GM19023 (cell line): ENCODE data around the gene TGFBR3L.
"Not testable (repeated sequence)": the region's sequence is repeated elsewhere in the genome, so short reads cannot be mapped to it uniquely, and the experiment has no call there.

Experiments
- ATAC-seq: cut with Tn5 transposase; IDR thresholded peaks from one replicate; pipeline ENCODE4 v1.9.1; 2021; ENCODE audit warnings: mild to moderate bottlenecking, moderate library complexity; ENCODE audit not compliant: unreplicated experiment

Gene TGFBR3L

GRCh38 chr19:7926727-7927604 lies 12.3 kb downstream of the TGFBR3L start:
- no peak for ATAC-seq

- no peak for ATAC-seq
These were observed 13.1 kb downstream of the TGFBR3L start for GRCh38 chr19:7927605-7928333.

- ATAC-seq: no peak
These were observed 13.7 kb downstream of the TGFBR3L start for GRCh38 chr19:7928334-7928706.

- ATAC-seq: no peak
These were observed 14.4 kb downstream of the TGFBR3L start for GRCh38 chr19:7928741-7929701.

- ATAC-seq: not testable (repeated sequence)
These were observed 15.4 kb downstream of the TGFBR3L start for GRCh38 chr19:7930030-7930429.

GRCh38 chr19:7930765-7931164 lies 16.1 kb downstream of the TGFBR3L start:
- ATAC-seq: no peak

GRCh38 chr19:7931221-7932061 lies 16.8 kb downstream of the TGFBR3L start:
- ATAC-seq: no peak

GRCh38 chr19:7932276-7932929 lies 17.8 kb downstream of the TGFBR3L start:
- ATAC-seq: no peak

- ATAC-seq: no peak
These were observed 18.3 kb downstream of the TGFBR3L start for GRCh38 chr19:7932930-7933300.

GRCh38 chr19:7933411-7933810 lies 18.8 kb downstream of the TGFBR3L start:
- ATAC-seq: no peak

- ATAC-seq: no peak
These were observed 19.4 kb downstream of the TGFBR3L start for GRCh38 chr19:7933828-7934725.

- ATAC-seq: no peak
These were observed 20.1 kb downstream of the TGFBR3L start for GRCh38 chr19:7934766-7935165.

GRCh38 chr19:7940841-7941240 lies 26.2 kb downstream of the TGFBR3L start:
- no peak for ATAC-seq

GRCh38 chr19:7941895-7942596 lies 27.4 kb downstream of the TGFBR3L start:
- ATAC-seq: no peak

- ATAC-seq: no peak
These were observed 28.4 kb downstream of the TGFBR3L start for GRCh38 chr19:7942981-7943443.

GRCh38 chr19:7943444-7944176 lies 29.0 kb downstream of the TGFBR3L start, which contains the start of gene TIMM44:
Gene TIMM44, minus strand, starts transcription at chr19:7943666. Its CDS starts 15 bp downstream, at chr19:7943651.
- peak; percentile 96 for ATAC-seq

GRCh38 chr19:7944177-7944761 lies 29.6 kb downstream of the TGFBR3L start:
- peak; percentile 33 for ATAC-seq
